Karpas-422 (cell line): ENCODE measurements around the gene LRP11. TPM values are rescaled to one million over a fixed set of nuclear protein-coding genes. Genes with fewer than 3 reads are reported as not detected.
"Not testable (repeated sequence)": the region's sequence is repeated elsewhere in the genome, so short reads cannot be mapped to it uniquely, and the experiment has no call there.

Source experiments
- DNase-seq: peaks from one replicate; pipeline ENCODE4 v3.0.0-alpha.2; 2015
- H2AFZ ChIP-seq: fragments of 200-600 bp; sonication (generic); 2 replicates; pipeline ENCODE4 v1.6.1; 2014; ENCODE audit warnings: antibody characterized with exemption, low read length, mixed read lengths
- H3K27ac ChIP-seq: fragments of 200-600 bp; sonication (generic); 2 replicates; pipeline ENCODE4 v1.5.1; 2014; ENCODE audit warnings: mild to moderate bottlenecking, low read length, moderate library complexity
- H3K27me3 ChIP-seq: fragments of 200-600 bp; sonication (generic); 2 replicates; pipeline ENCODE4 v1.6.1; 2014; ENCODE audit warnings: low read length, mixed read lengths
- H3K36me3 ChIP-seq: fragments of 200-600 bp; sonication (generic); 2 replicates; pipeline ENCODE4 v1.6.1; 2014; ENCODE audit warnings: low read length, mixed read lengths; ENCODE audit not compliant: insufficient read depth
- H3K4me1 ChIP-seq: fragments of 200-600 bp; sonication (generic); 2 replicates; pipeline ENCODE4 v1.6.1; 2014; ENCODE audit warnings: mild to moderate bottlenecking, low read length, mixed read lengths
- H3K4me2 ChIP-seq: fragments of 200-600 bp; sonication (generic); 2 replicates; pipeline ENCODE4 v1.6.1; 2014; ENCODE audit warnings: low read length, low read depth, mild to moderate bottlenecking; ENCODE audit not compliant: poor library complexity, severe bottlenecking
- H3K4me3 ChIP-seq: fragments of 200-600 bp; sonication (generic); 2 replicates; pipeline ENCODE4 v1.5.1; 2014; ENCODE audit warnings: mild to moderate bottlenecking, antibody characterized with exemption, low read length, mixed read lengths
- H3K79me2 ChIP-seq: fragments of 200-600 bp; sonication (generic); 2 replicates; pipeline ENCODE4 v1.6.1; 2014; ENCODE audit warnings: mild to moderate bottlenecking, low read length, mixed read lengths
- H3K9ac ChIP-seq: fragments of 200-600 bp; sonication (generic); 2 replicates; pipeline ENCODE4 v1.6.0; 2014; ENCODE audit warnings: low read length
- H3K9me2 ChIP-seq: fragments of 200-600 bp; sonication (generic), shearing (Covaris generic); replicated peaks from 2 replicates; pipeline ENCODE4 v1.6.0; 2014; ENCODE audit warnings: mild to moderate bottlenecking, low read length, moderate library complexity; ENCODE audit not compliant: insufficient read depth
- H3K9me3 ChIP-seq: fragments of 300-700, 200-600 bp; sonication (generic); 2 replicates; pipeline ENCODE4 v1.6.1; 2014; ENCODE audit warnings: low read length, mixed read lengths
- H4K20me1 ChIP-seq: fragments of 200-600 bp; sonication (generic); 2 replicates; pipeline ENCODE4 v1.6.1; 2014; ENCODE audit warnings: mild to moderate bottlenecking, antibody characterized with exemption, low read length, low read depth; ENCODE audit not compliant: insufficient read depth
- total RNA-seq: library from RNA; depleted of rRNA; stranded (reverse); fragments of >200 nt; shearing (Covaris generic); gene quantifications from 2 replicates; pipeline ENCODE4 v1.2.3, GENCODE V29; 2014; ENCODE audit warnings: low replicate concordance

Gene LRP11
- total RNA-seq, 1 experiment from 2014 or later = 5.4 TPM

DNA sequence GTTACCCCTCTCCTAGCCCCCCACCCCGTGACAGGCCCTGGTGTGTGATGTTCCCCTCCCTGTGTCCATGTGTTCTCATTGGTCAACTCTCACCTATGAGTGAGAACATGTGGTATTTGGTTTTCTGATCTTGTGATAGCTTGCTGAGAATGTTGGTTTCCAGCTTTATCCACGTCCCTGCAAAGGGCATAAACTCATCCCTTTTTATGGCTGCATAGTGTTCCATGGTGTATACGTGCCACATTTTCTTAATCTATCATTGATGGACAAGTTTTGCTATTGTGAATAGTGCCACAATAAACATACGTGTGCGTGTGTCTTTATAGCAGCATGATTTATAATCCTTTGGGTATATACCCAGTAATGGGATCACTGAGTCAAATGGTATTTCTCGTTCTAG, 27.7 kb upstream of the LRP11 start:
- H3K4me3 ChIP-seq, H3K9me2 ChIP-seq, H2AFZ ChIP-seq, DNase-seq, H3K27ac ChIP-seq, H4K20me1 ChIP-seq, H3K9me3 ChIP-seq, H3K27me3 ChIP-seq, H3K79me2 ChIP-seq, H3K36me3 ChIP-seq, H3K4me2 ChIP-seq, H3K4me1 ChIP-seq, H3K9ac ChIP-seq: not testable (repeated sequence)

DNA sequence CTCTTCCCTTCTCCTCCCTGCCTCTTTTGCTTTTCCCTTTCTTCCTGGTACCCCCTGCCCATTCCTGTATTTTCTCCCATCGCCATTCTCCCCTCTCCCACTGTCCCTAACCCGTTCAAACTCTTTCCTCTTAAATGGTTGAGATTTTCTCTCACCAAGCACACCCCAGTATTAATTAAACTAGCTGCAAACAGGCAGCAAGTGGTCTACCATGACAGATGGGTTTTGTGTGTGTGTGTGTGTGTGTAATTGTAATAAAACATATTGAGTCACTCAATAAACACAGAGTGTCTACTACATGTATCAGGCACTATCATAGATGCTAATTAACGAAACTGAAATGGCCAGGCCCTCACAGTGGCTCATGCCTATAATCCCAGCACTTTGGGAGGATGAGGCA, 27.1 kb upstream of the LRP11 start:
- Histone ChIP-seq H3K4me1 (no peaks in the 10 kb centered on the region), H3K27ac (no peak overlapping the region), H3K27me3 (no peaks in the 10 kb centered on the region), H3K9me2 (no peaks in the 10 kb centered on the region), H3K4me3 (no peak overlapping the region), H2AFZ (no peak overlapping the region), H3K79me2 (no peaks in the 10 kb centered on the region), H3K36me3 (no peaks in the 10 kb centered on the region), H4K20me1 (no peaks in the 10 kb centered on the region), H3K9ac (no peak overlapping the region), H3K9me3 (no peaks in the 10 kb centered on the region), H3K4me2 (no peak overlapping the region)
- no peak for DNase-seq

DNA sequence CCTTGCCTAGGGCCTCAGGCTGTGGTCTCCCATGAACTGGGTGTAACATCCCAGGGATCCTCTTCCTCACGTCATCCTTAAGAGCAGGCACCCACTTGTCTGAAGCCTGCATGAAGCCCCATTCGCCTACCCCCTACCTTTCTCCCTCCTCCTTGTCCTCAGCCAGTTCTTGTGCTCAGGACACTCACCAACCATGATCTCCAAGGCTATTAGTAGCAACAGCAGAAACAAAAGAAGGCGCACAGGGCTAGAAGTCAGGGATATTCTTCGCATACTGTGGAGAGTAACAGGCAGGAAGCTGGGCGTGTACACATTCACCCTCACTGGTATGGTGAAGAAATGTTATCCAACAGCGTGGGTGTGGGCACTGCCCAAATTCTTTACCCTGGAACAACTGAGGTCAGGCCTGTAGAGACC, 26.5 kb upstream of the LRP11 start:
- Histone ChIP-seq H3K4me3 (no peak overlapping the region), H3K27me3 (no peaks in the 10 kb centered on the region), H2AFZ (no peak overlapping the region), H3K4me1 (no peaks in the 10 kb centered on the region), H3K27ac (no peak overlapping the region), H3K9me2 (no peaks in the 10 kb centered on the region), H3K9me3 (no peaks in the 10 kb centered on the region), H3K9ac (no peak overlapping the region), H3K79me2 (no peaks in the 10 kb centered on the region), H3K36me3 (no peaks in the 10 kb centered on the region), H3K4me2 (no peak overlapping the region), H4K20me1 (no peaks in the 10 kb centered on the region)
- no peak for DNase-seq

DNA sequence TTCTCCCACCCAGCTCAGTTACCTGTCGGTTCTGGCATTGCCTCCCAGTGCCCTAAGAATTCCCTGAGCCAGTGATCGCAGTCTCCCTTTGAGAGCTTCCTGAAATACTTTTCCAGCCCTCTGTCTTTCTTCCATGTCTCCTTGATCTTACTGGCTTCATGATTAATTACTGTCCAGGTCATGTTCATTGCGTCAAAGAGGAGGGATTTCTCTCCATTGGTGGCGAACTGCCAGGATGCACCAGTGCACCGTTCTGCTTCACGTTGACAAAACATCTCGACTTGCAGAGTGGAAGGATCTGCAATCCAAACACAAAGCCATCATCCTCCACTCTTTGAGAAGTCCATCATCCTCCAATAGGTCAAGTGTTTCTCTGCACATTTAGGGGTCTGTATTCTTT, 25.2 kb upstream of the LRP11 start:
- no peak for DNase-seq
- Histone ChIP-seq H3K79me2 (no peaks in the 10 kb centered on the region), H3K9me2 (no peaks in the 10 kb centered on the region)

DNA sequence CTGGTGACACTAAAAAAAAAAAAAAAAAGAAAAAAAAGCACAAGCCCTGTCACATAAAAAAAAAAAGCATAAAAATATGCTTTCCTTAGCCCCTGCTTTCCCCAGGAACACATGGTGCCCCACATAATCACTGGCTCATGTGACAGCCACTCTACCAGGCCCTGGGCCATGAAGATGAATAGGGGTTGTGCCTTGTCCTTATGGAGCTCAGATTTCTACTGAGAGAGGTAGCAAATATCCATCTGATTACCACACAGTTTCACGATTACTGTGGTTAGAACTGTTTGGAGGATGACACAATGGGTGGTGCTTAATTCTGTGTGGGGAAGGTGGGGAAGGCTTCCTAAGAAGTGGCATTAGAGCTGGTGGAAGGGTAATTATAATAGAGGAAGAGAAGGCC, 24.5 kb upstream of the LRP11 start:
- Histone ChIP-seq H2AFZ (no peak overlapping the region), H4K20me1 (no peaks in the 10 kb centered on the region), H3K9me3 (no peaks in the 10 kb centered on the region), H3K4me1 (no peaks in the 10 kb centered on the region), H3K36me3 (no peaks in the 10 kb centered on the region), H3K4me2 (no peak overlapping the region), H3K4me3 (no peak overlapping the region), H3K27ac (no peak overlapping the region), H3K9ac (no peak overlapping the region), H3K79me2 (no peaks in the 10 kb centered on the region), H3K27me3 (no peaks in the 10 kb centered on the region), H3K9me2 (no peaks in the 10 kb centered on the region)
- no peak for DNase-seq

More for the DNA sequence above, 25.2 kb upstream of the LRP11 start:
- Histone ChIP-seq H2AFZ (no peak overlapping the region), H3K4me1 (no peaks in the 10 kb centered on the region), H3K36me3 (no peaks in the 10 kb centered on the region), H4K20me1 (no peaks in the 10 kb centered on the region), H3K9ac (no peak overlapping the region), H3K27me3 (no peaks in the 10 kb centered on the region), H3K4me3 (no peak overlapping the region), H3K9me3 (no peaks in the 10 kb centered on the region), H3K27ac (no peak overlapping the region), H3K4me2 (no peak overlapping the region)

GRCh38 chr6:149888093-149888492, 23.9 kb upstream of the LRP11 start:
- no peak overlapping the region for H3K4me2 ChIP-seq

DNA sequence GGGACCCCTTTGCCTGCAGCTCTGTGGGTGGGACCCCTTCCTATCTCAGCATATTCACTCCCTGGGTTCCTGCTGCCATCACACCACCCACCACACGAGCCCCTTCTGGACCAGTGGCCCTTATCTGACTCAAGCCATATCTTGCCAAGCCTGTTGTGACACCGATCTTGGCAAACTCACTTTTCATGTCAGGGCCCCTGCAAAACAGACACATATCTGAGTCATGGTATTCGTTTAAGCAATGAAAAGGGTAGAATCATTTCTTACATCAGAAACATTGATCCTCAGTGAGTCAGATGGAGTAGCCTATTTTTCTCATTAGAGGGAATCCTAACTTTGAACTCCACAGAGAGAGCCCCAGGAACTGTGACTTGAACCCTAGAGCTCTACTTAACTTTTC, 23.2 kb upstream of the LRP11 start:
- no peaks in the 10 kb centered on the region for H3K4me1 ChIP-seq
- H3K4me3 ChIP-seq = no peak overlapping the region
- H4K20me1 ChIP-seq = no peaks in the 10 kb centered on the region
- H3K27ac ChIP-seq = no peak overlapping the region
- no peaks in the 10 kb centered on the region for H3K9me2 ChIP-seq
- H3K36me3 ChIP-seq = no peaks in the 10 kb centered on the region
- H3K9ac ChIP-seq = no peak overlapping the region
- no peak overlapping the region for H2AFZ ChIP-seq
- no peak overlapping the region for H3K4me2 ChIP-seq
- no peaks in the 10 kb centered on the region for H3K9me3 ChIP-seq
- no peaks in the 10 kb centered on the region for H3K79me2 ChIP-seq
- no peaks in the 10 kb centered on the region for H3K27me3 ChIP-seq
- DNase-seq = no peak

More at GRCh38 chr6:149888093-149888492, 23.9 kb upstream of the LRP11 start:
- H3K9me3 ChIP-seq = no peaks in the 10 kb centered on the region
- H3K79me2 ChIP-seq = no peaks in the 10 kb centered on the region
- H3K4me3 ChIP-seq = no peak overlapping the region
- no peaks in the 10 kb centered on the region for H4K20me1 ChIP-seq
- H3K9ac ChIP-seq = no peak overlapping the region
- no peaks in the 10 kb centered on the region for H3K4me1 ChIP-seq
- H3K36me3 ChIP-seq = no peaks in the 10 kb centered on the region
- no peaks in the 10 kb centered on the region for H3K9me2 ChIP-seq
- DNase-seq = no peak
- H3K27me3 ChIP-seq = no peaks in the 10 kb centered on the region
- no peak overlapping the region for H3K27ac ChIP-seq
- H2AFZ ChIP-seq = no peak overlapping the region

DNA sequence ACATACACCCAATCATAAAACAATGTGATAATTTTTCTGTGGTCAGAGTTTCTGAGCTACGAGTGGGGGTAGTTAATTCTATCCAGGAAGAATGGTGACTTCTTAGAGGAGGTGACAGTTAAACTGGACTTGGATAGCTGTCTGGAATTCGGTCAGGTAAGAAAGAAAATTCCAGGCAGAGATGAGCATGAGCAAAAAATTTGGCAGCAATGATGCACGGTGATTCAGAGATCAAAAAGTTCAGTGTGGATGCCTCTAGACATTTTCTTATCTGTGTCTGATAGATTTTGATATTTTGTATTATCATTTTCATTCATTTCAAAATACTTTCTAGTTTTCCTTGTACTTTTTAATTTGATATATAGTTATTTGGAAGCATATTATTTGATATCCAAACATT, 21.7 kb upstream of the LRP11 start:
- no peak for DNase-seq
- Histone ChIP-seq H3K9me3 (no peaks in the 10 kb centered on the region), H3K4me2 (no peak overlapping the region), H3K27me3 (no peaks in the 10 kb centered on the region), H3K4me3 (no peak overlapping the region), H3K79me2 (no peaks in the 10 kb centered on the region), H2AFZ (no peak overlapping the region), H3K9me2 (no peaks in the 10 kb centered on the region), H4K20me1 (no peaks in the 10 kb centered on the region), H3K9ac (no peak overlapping the region), H3K27ac (no peak overlapping the region), H3K4me1 (no peaks in the 10 kb centered on the region), H3K36me3 (no peaks in the 10 kb centered on the region)

DNA sequence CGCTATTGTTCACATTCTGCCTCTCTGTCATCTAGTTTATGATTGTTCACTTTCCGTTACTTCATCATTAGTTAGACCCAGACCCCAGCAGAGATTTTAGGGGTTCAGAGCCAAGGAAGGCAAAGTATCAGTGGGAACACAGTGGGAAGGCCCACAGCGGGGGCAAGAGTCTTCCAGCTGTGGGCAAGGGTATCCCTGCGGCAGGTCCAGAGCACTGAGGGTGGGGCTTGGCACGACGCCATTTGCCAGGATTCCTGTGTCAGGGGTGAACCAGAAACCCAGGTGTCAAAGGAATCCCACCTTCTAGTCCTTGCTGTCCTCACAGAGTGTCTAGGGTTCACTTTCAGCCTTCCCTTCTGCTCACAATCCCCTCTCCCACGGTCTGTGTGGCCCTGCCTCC, 20.5 kb upstream of the LRP11 start:
- Histone ChIP-seq H3K4me1 (no peaks in the 10 kb centered on the region), H3K27me3 (no peaks in the 10 kb centered on the region), H3K36me3 (no peaks in the 10 kb centered on the region), H4K20me1 (no peaks in the 10 kb centered on the region), H3K9me3 (no peaks in the 10 kb centered on the region), H2AFZ (no peak overlapping the region), H3K9me2 (no peaks in the 10 kb centered on the region), H3K79me2 (no peaks in the 10 kb centered on the region), H3K9ac (no peak overlapping the region), H3K4me2 (no peak overlapping the region), H3K27ac (no peak overlapping the region), H3K4me3 (no peak overlapping the region)
- no peak for DNase-seq
